HEK293T (cell line): ENCODE data around the gene TRPV3.
"Not testable (repeated sequence)": the region's sequence is repeated elsewhere in the genome, so short reads cannot be mapped to it uniquely, and the experiment has no call there.

Experiments
- CTBP1 ChIP-seq: fragments of 450-650 bp; IDR thresholded peaks from 2 replicates; pipeline ENCODE4 v1.6.1; 2016; ENCODE audit warnings: borderline replicate concordance
- ELF4 ChIP-seq: fragments of 450-650 bp; IDR thresholded peaks from 2 replicates; pipeline ENCODE4 v1.6.1; 2017; ENCODE audit warnings: antibody characterized with exemption
- FOXM1 ChIP-seq: fragments of 450-650 bp; IDR thresholded peaks from 2 replicates; pipeline ENCODE4 v1.6.1; 2017; ENCODE audit warnings: mild to moderate bottlenecking, borderline replicate concordance
- HDGF ChIP-seq: fragments of 450-650 bp; IDR thresholded peaks from 2 replicates; pipeline ENCODE4 v1.6.1; 2017; ENCODE audit warnings: antibody characterized with exemption, borderline replicate concordance
- L3MBTL2 ChIP-seq: fragments of 450-650 bp; conservative IDR thresholded peaks from 2 replicates; pipeline ENCODE4 v1.6.1; 2016; ENCODE audit warnings: mild to moderate bottlenecking
- PKNOX1 ChIP-seq: fragments of 450-650 bp; IDR thresholded peaks from 2 replicates; pipeline ENCODE4 v1.6.1; 2016
- SP1 ChIP-seq: fragments of 450-650 bp; IDR thresholded peaks from 2 replicates; pipeline ENCODE4 v1.6.1; 2017
- SUZ12 ChIP-seq: fragments of 450-650 bp; IDR thresholded peaks from 2 replicates; pipeline ENCODE4 v1.6.1; 2016; ENCODE audit warnings: mild to moderate bottlenecking
- TARDBP ChIP-seq: fragments of 450-650 bp; IDR thresholded peaks from 2 replicates; pipeline ENCODE4 v1.6.1; 2016

- not testable (repeated sequence) for TF ChIP-seq PKNOX1, ELF4, FOXM1, CTBP1, L3MBTL2, SP1, SUZ12, HDGF, TARDBP
Observed at GRCh38 chr17:3466355-3466754, 91.3 kb downstream of the TRPV3 start.
